Activated CD4-positive, alpha-beta T cell treated with anti-CD3 and anti-CD28 coated beads, Interleukin-10, Interleukin-2, amounts not matched to agents 100 ng/mL and 50 ng/mL, durations not matched to agents 16 hours and 8 hours (primary cell): Measurements from ENCODE around the gene AFTPH.
A peak's percentile ranks its signal among the peaks of the same experiment; 100 is the strongest.

ENCODE experiments used
- DNase-seq: peaks from one replicate; pipeline ENCODE4 v3.0.0-alpha.2; 2020

Gene AFTPH

GRCh38 chr2:64542071-64543007 lies 18.2 kb downstream of the AFTPH start:
- DNase-seq: no peak

GRCh38 chr2:64543008-64543697 lies 19.0 kb downstream of the AFTPH start:
- no peak for DNase-seq

- no peak for DNase-seq
Measured at GRCh38 chr2:64548761-64549160, 24.6 kb downstream of the AFTPH start.

- no peak for DNase-seq
Measured at GRCh38 chr2:64550042-64550441, 25.9 kb downstream of the AFTPH start.

- DNase-seq: no peak
Measured at GRCh38 chr2:64551851-64552250, 27.7 kb downstream of the AFTPH start.

- no peak for DNase-seq
Measured at GRCh38 chr2:64554117-64554516, 30.0 kb downstream of the AFTPH start.

- no peak for DNase-seq
Measured at GRCh38 chr2:64558445-64559081, 34.4 kb downstream of the AFTPH start.

GRCh38 chr2:64562148-64562784 lies 38.1 kb downstream of the AFTPH start:
- DNase-seq: no peak

GRCh38 chr2:64563436-64563938 lies 39.4 kb downstream of the AFTPH start:
- peak; percentile 22 for DNase-seq

- peak; percentile 15 for DNase-seq
Measured at GRCh38 chr2:64565949-64566710, 42.0 kb downstream of the AFTPH start.

GRCh38 chr2:64567473-64567872 lies 43.3 kb downstream of the AFTPH start:
- DNase-seq: no peak

- no peak for DNase-seq
Measured at GRCh38 chr2:64568836-64569235, 44.7 kb downstream of the AFTPH start.

- DNase-seq: no peak
Measured at GRCh38 chr2:64574871-64575270, 50.7 kb downstream of the AFTPH start.

- DNase-seq: no peak
Measured at GRCh38 chr2:64581018-64581417, 56.9 kb downstream of the AFTPH start.

- no peak for DNase-seq
Measured at GRCh38 chr2:64581777-64582539, 57.8 kb downstream of the AFTPH start.

GRCh38 chr2:64582774-64583340 lies 58.7 kb downstream of the AFTPH start:
- DNase-seq: no peak

- DNase-seq: no peak
Measured at GRCh38 chr2:64586054-64586453, 61.9 kb downstream of the AFTPH start.

- DNase-seq: peak; percentile 34
Measured at GRCh38 chr2:64586883-64587481, 62.9 kb downstream of the AFTPH start.

GRCh38 chr2:64587561-64587960 lies 63.4 kb downstream of the AFTPH start:
- DNase-seq: no peak

- DNase-seq: no peak
Measured at GRCh38 chr2:64591188-64591587, 67.1 kb downstream of the AFTPH start.
